ENCODE measurements around the gene GPI. TPM values are rescaled to one million over a fixed set of nuclear protein-coding genes. Genes with fewer than 3 reads are reported as not detected.
"Not testable (repeated sequence)": the region's sequence is repeated elsewhere in the genome, so short reads cannot be mapped to it uniquely, and the experiment has no call there.

The GPI gene
- total RNA-seq, 1 experiment from 2014 or later, result 400 TPM

DNA sequence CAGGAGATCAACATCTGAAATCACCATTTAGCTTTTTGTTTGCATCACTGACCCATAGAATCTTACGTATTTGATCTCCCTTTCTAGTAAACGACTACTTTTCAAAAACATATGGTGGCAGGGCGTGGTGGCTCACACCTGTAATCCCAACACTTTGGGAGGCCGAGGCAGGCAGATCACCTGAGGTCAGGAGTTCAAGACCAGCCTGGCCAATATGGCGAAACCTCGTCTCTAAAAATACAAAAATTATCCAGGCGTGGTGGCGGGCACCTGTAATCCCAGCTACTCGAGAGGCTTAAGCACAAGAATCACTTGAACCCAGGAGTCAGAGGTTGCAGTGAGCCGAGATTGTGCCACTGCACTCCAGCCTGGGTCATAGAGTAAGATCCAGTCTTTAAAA is 33.4 kb upstream of the GPI start:
- not testable (repeated sequence) for H3K4me3 ChIP-seq, H3K27me3 ChIP-seq, DNase-seq, H3K9me3 ChIP-seq
- H3K36me3 ChIP-seq, result peaks cover 48% of the 10 kb centered on the region

DNA sequence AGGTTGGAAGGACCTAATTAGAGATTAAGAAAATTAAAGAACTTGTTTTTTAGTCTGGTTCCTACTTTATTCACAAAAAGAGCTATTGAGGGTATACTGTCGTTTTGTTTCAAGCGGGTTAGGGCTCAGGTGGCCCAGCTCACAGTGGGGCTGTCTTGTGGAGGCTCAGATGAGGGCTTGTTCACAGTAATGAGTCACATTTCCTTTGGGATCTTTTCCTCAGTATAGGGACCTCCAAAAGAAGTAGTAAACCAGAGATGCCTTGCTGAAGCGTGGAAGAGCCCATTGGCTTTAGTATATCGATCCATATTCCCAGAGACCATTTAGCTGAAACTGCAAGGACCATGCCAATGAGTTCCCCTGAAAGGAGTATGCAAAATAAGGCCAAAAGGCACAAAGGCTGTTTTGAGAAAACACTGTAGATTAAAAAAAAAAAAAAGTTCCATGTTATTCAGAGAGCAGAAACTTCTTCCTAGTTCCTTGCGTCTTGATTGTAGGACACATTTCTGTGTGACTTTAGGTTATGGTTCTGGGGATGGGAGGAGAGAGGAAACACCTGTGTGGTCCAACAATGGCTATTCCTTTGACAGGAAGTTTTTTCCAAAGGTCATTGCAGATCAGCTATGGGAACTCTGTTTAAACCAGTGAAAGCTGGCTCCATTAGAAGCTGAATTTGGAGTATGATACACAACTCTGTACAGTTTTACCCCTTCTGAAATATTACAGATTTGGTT is 32.8 kb upstream of the GPI start:
- Histone ChIP-seq H3K36me3 (peaks cover 48% of the 10 kb centered on the region), H3K4me3 (no peak overlapping the region), H3K27me3 (no peaks in the 10 kb centered on the region), H3K9me3 (no peaks in the 10 kb centered on the region)
- DNase-seq, result no peak

DNA sequence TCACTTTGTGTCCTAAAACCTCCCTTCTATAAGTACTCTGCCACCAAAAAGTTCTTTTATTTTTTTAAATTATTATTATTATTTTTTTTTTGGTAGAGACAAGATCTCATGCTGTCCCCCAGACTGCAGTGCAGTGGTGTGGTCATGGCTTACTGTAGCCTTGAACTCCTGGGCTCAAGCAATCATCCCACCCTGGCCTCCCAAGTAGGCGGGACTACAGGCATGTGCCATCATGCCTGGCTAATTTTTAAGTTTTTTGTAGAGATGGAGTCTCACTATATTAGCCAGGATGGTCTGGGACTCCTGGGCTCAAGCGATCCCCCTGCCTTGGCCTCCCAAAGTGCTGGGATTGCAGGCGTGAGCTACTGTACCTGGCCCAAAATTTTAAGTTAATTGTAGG is 29.1 kb upstream of the GPI start:
- peaks cover 51% of the 10 kb centered on the region for H3K36me3 ChIP-seq
- DNase-seq, result no peak
- no peaks in the 10 kb centered on the region for H3K9me3 ChIP-seq
- H3K27me3 ChIP-seq, result no peaks in the 10 kb centered on the region
- no peak overlapping the region for H3K4me3 ChIP-seq

DNA sequence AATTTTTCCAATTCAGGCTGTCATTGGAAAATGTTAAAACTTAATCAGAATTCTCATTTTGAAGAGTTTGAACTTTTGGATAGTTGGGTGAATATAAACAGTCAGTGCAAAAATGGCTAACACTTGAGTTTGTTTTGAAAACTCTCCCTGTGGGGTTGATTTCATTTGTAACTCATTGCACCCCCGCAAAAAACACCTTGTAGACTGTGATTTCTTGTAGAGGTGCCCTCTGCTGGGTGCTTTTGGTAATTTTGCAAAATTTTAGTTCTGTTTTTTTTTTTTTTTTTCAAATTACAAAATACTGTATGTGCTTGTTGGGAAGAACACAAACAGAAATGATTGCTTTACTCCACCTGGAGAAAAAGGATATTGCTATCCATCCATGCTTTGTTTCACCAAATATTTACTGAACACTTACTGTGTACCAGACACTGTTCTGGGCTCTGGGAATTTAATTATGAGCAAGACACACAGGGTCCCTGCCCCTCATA is 28.2 kb upstream of the GPI start:
- H3K4me3 ChIP-seq, result no peak overlapping the region
- peaks cover 51% of the 10 kb centered on the region for H3K36me3 ChIP-seq
- no peaks in the 10 kb centered on the region for H3K27me3 ChIP-seq
- no peaks in the 10 kb centered on the region for H3K9me3 ChIP-seq
- DNase-seq, result no peak

DNA sequence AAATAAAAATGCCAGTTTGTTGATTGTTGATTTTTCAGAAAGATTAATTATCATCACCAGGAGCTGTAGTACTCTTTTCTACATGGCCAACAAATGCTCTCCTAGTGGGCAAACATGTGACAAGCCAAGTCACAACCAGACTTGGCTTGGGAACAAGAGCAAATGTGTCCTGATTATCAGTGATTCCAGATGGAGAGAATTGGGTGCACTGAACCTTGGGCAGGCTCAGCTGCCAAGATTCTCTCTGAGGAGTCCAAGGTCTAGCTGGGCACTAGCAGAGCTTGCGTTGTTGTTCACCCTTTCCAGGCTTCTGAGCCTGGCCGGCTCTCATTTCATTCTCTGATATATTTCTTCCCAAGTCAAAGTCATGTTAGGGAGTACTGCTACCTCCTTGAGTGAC is 27.3 kb upstream of the GPI start:
- H3K27me3 ChIP-seq, result no peaks in the 10 kb centered on the region
- H3K4me3 ChIP-seq, result no peak overlapping the region
- peaks cover 55% of the 10 kb centered on the region for H3K36me3 ChIP-seq
- no peak for DNase-seq
- H3K9me3 ChIP-seq, result no peaks in the 10 kb centered on the region

DNA sequence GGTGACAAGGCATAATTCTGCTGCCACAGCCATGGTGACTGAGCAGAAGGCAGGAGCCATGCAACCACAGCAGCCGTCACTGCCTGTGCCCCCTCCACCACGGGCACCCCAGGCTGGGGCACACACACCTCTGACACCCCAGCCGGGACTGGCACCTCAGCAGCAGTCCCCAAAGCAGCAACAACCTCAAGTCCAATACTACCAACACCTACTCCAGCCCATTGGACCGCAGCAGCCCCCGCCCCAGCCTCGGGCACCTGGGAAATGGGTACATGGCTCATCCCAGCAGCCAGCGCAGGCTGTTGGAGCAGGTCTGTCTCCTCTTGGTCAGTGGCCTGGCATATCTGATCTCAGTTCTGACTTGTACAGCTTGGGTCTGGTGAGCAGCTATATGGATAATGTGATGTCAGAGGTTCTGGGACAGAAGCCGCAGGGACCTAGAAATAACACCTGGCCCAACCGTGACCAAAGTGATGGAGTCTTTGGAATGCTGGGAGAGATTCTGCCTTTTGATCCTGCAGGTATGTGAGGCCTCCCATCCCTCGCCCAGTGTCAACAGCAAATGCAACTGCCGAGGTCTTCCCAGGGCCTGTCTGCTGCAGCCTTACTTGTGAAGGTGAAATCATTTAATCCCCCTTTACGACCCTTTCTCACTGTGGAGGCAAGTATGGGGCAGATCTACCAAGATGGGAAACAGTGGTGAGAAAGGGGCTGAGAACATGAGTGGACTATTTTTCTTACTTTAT is 22.9 kb upstream of the GPI start:
- no peaks in the 10 kb centered on the region for H3K9me3 ChIP-seq
- no peaks in the 10 kb centered on the region for H3K27me3 ChIP-seq
- no peak for DNase-seq
- H3K4me3 ChIP-seq, result no peak overlapping the region
- peaks cover 60% of the 10 kb centered on the region for H3K36me3 ChIP-seq

DNA sequence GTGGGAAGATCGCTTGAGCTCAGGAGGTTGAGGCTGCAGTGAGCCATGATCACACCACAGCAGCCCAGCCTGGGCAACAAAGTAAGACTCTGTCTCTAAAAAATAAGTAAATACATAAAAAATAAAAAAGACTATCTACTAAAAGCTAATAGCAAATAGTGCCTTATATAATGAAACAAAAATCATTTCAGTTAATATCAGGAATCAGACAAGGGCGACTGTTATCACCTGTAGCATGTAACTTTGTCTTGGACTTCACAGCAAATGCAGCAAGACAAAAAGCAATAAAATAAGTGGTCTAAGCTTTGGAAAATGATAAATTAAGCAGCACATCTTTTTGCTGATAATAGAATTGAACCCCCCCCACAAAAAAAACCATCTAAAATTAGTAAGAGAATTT is 21.2 kb upstream of the GPI start:
- peaks cover 57% of the 10 kb centered on the region for H3K36me3 ChIP-seq
- DNase-seq, result no peak

DNA sequence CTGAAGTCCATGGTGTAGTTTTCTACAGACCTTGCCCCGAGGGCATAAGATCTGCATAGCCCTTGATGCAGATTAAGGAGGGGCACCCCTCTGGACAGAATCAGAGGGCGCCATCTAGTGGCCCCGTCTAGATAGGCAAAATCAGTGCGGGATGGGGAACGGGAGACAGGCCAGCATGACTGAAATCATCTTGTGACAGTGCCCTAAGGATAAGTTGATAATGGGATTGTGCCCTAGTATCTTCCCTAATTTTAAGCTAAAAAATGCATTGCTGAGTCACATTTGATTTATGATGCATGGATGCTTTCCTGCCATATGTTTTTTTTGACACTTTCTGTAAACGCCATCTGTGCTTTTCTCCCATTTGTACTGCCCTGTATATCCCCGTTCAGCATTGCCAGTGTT is 19.0 kb upstream of the GPI start:
- peaks cover 52% of the 10 kb centered on the region for H3K36me3 ChIP-seq
- peak; percentile 66 for DNase-seq

More for the DNA sequence above, 21.2 kb upstream of the GPI start:
- no peaks in the 10 kb centered on the region for H3K27me3 ChIP-seq
- no peak overlapping the region for H3K4me3 ChIP-seq
- H3K9me3 ChIP-seq, result no peaks in the 10 kb centered on the region

DNA sequence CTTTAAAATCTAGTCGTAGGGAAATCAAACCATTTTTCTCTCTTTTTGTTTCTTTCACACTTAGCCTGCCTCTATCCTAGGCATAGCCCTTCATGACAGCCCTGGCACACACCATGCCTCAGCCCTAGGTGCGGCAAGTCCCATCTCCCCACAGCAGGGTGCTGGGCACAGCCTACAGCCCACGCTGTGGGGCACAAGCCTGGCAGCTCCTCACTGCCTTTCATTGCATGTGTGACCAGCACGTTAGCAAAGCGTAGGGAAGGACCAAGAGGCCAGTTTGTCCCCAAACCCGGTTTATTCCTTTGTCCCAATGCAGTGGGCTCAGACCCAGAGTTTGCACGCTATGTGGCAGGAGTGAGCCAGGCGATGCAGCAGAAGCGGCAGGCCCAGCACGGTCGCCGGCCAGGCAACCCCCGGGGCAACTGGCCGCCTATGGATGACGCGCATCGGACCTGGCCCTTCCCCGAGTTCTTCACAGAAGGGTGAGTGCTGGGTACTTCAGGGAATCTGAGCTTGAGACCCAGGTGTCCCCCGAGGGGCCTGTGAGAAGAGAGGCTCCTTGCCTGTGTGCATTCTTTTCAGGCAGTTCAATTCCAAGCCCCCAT is 17.3 kb upstream of the GPI start:
- H3K4me3 ChIP-seq, result no peak overlapping the region
- peaks cover 51% of the 10 kb centered on the region for H3K36me3 ChIP-seq
- no peaks in the 10 kb centered on the region for H3K27me3 ChIP-seq
- DNase-seq, result no peak
- H3K9me3 ChIP-seq, result no peaks in the 10 kb centered on the region

More for the DNA sequence above, 19.0 kb upstream of the GPI start:
- H3K27me3 ChIP-seq, result no peaks in the 10 kb centered on the region
- no peak overlapping the region for H3K4me3 ChIP-seq
- no peaks in the 10 kb centered on the region for H3K9me3 ChIP-seq

DNA sequence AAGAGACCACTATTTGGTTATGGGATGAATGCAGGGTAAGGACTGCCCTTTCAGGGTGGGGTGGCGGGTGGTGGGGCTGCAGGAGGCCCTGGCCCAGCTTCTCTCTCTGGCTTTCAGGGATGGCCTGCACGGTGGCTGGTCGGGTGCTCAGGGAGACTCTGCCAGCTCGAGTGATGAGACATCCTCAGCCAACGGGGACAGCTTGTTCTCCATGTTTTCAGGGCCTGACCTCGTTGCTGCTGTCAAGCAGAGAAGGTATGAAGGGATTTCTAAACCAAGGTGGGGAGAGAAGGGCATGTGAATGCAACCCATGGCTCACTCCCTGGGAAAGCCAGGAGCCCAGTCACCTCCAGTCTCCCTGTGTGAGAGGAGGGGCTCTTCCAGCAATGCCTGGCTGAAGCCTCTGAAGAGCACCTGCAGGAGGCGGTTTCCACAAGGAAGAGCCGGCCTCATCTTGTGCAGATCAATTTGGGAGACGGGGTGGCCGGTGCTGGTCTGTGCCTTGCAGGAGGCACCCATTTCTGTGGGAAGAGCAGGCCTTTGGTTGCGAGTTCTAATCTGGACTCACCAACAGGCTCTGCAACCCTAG is 16.0 kb upstream of the GPI start:
- DNase-seq, result no peak
- Histone ChIP-seq H3K9me3 (no peaks in the 10 kb centered on the region), H3K4me3 (no peak overlapping the region), H3K27me3 (no peaks in the 10 kb centered on the region), H3K36me3 (peaks cover 53% of the 10 kb centered on the region)

DNA sequence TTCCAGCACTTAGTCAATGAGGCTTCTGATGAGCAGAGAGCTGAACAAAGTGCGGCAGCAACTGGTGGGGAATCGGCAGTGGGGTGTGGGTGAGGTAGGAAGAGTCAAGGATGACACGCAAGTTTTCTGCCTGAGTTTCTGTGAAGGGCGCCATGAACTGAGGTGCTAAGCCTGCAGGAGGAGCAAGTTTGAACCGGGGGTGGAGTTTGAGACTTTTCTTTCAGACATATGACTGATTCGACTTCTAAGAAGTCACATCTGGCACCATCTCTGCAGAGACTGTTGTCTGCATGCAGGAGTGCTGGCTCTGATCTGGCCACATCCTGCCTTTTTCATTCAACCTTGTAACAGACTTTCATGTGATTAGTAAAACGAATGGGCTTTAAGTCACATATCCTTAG is 14.8 kb upstream of the GPI start:
- DNase-seq, result no peak
- Histone ChIP-seq H3K9me3 (no peaks in the 10 kb centered on the region), H3K36me3 (peaks cover 48% of the 10 kb centered on the region)

DNA sequence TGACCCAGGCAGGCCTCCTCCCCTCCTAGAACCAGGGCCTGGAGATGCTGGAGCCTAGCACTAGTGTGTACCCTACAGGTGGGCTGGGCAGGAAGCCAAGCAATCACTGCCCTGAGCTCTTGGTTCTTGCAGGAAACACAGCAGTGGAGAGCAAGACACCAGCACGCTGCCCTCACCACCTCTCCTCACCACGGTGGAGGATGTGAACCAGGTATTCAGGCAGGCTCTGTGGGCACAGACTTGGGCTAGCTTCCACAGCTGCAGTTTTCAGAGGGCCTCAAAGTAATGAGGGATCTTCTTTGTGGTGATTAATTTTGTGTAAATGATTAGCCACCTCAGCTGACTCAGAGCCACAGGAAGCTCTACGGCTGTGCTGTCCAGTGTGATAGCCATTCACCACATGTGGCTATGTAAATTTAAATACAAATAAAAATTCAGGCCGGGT is 13.6 kb upstream of the GPI start:
- Histone ChIP-seq H3K36me3 (peaks cover 44% of the 10 kb centered on the region), H3K4me3 (no peak overlapping the region), H3K27me3 (no peaks in the 10 kb centered on the region), H3K9me3 (no peaks in the 10 kb centered on the region)
- no peak for DNase-seq

More for the DNA sequence above, 14.8 kb upstream of the GPI start:
- no peaks in the 10 kb centered on the region for H3K27me3 ChIP-seq
- H3K4me3 ChIP-seq, result no peak overlapping the region

DNA sequence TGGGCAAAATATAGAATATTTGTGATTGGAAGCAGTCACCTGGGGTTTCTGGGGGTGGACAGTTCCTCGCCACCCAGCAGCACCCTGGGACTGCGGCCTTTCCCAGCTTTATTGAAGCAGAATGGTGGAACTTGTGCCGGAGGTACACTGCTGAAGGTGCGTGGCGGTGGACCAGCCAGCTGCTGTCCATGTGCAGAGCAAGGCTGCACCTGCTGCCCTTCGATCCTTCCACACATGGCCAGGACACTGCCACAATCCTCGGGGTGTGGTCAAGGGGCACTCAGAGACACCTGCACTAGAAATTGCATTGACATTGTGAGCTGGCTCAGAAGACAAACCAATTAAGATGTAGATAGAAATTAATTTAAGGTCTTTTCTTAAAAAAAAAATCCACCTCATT is 11.4 kb upstream of the GPI start:
- Histone ChIP-seq H3K9me3 (no peaks in the 10 kb centered on the region), H3K36me3 (peaks cover 29% of the 10 kb centered on the region), H3K4me3 (no peak overlapping the region), H3K27me3 (no peaks in the 10 kb centered on the region)
- no peak for DNase-seq

DNA sequence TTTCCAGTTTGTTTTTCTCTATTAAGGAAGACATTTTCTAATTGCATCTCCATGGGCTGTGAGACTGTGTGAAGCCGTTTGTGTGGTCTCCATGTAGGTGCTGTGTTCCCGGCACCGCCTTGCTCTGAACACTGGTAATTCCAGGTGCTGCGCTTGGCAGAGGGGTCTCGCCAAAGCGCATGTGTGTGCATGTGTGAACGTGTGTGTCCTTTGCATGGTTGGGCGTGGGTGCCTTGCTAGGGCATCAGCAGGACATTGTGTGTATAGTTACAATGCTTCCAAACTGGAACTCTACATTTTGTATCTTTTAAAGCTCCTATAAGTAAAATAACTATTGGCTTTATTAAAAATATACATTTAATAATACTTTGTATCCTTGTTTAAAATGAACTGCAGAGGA is 9.8 kb upstream of the GPI start:
- no peak overlapping the region for H3K4me3 ChIP-seq
- peaks cover 24% of the 10 kb centered on the region for H3K36me3 ChIP-seq
- no peak for DNase-seq
- H3K9me3 ChIP-seq, result no peaks in the 10 kb centered on the region
- H3K27me3 ChIP-seq, result no peaks in the 10 kb centered on the region

DNA sequence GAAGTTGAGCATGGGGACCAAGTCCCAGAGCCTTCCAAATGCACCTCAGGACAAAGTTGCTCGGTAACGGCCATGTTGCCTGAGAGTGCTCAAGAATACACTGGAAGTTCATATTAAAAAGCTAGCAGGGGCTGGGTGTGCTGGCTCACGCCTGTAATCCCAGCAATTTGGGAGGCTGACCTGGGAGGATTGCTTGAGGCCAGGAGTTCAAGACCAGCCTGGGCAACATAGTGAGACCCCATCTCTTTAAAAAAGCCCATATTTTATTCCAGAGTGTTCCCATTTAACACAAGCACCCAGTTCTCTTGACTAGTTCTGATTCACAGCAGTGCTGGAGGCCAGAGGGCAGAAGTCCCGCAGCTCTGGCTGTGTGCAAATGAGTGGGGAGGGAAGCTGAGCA is 8.1 kb upstream of the GPI start:
- no peak for DNase-seq
- peaks cover 17% of the 10 kb centered on the region for H3K36me3 ChIP-seq
- H3K27me3 ChIP-seq, result no peaks in the 10 kb centered on the region
- H3K9me3 ChIP-seq, result no peaks in the 10 kb centered on the region
- H3K4me3 ChIP-seq, result no peak overlapping the region

DNA sequence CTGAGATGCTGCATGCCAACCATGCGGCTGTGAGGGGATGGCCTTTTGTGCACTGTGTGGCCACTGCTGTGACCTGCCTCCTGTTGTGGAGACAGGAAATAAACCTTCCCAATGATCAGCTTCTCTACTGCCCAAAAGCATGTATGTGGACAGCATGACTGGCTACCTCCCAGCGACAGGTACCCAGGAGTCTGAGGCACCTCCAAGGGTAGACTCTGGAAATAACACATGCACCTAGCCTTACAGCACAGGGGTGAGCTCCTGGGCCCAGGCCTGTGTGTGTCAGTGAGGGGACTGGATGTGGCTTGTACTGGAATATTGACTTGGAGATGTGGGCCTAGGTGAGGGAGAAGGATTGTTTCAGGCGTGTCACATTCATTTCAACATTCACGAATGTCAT is 7.6 kb upstream of the GPI start:
- no peaks in the 10 kb centered on the region for H3K9me3 ChIP-seq
- H3K36me3 ChIP-seq, result peaks cover 16% of the 10 kb centered on the region
- no peaks in the 10 kb centered on the region for H3K27me3 ChIP-seq
- no peak for DNase-seq
- no peak overlapping the region for H3K4me3 ChIP-seq
